OCI-LY1 (cell line): ENCODE measurements around the gene CDK5RAP3.

Experiments used
- H2AFZ ChIP-seq: fragments of 200-600 bp; sonication (generic), shearing (Covaris generic); 2 replicates; pipeline ENCODE4 v1.6.0; 2014; ENCODE audit warnings: antibody characterized with exemption, mild to moderate bottlenecking, low read length
- H3F3A ChIP-seq: fragments of 200-600 bp; sonication (generic), shearing (Covaris generic); 2 replicates; pipeline ENCODE4 v1.6.0; 2014; ENCODE audit warnings: mild to moderate bottlenecking, antibody characterized with exemption, low read length, moderate library complexity; ENCODE audit not compliant: insufficient read depth
- H3K27ac ChIP-seq: fragments of 200-600 bp; sonication (generic); 2 replicates; pipeline ENCODE4 v1.5.1; 2014; ENCODE audit warnings: low read length, mixed run types, mild to moderate bottlenecking, low read depth; ENCODE audit not compliant: poor library complexity, severe bottlenecking
- H3K27me3 ChIP-seq: fragments of 200-600 bp; sonication (generic); 2 replicates; pipeline ENCODE4 v1.6.0; 2014; ENCODE audit warnings: antibody characterized with exemption, mild to moderate bottlenecking, low read length, moderate library complexity; ENCODE audit not compliant: insufficient read depth
- H3K36me3 ChIP-seq: fragments of 200-600 bp; sonication (generic); 2 replicates; pipeline ENCODE4 v1.6.1; 2014; ENCODE audit warnings: mild to moderate bottlenecking, antibody characterized with exemption, low read length, moderate library complexity, mixed read lengths; ENCODE audit not compliant: insufficient read depth
- H3K4me1 ChIP-seq: fragments of 200-600 bp; sonication (generic); 2 replicates; pipeline ENCODE4 v1.5.1; 2014; ENCODE audit warnings: mild to moderate bottlenecking, low read length, moderate library complexity; ENCODE audit not compliant: insufficient read depth, severe bottlenecking
- H3K4me2 ChIP-seq: fragments of 200-600 bp; sonication (generic), shearing (Covaris generic); 2 replicates; pipeline ENCODE4 v1.6.1; 2014; ENCODE audit warnings: low read length
- H3K4me3 ChIP-seq: fragments of 200-600 bp; sonication (generic); 2 replicates; pipeline ENCODE4 v1.5.1; 2014; ENCODE audit warnings: low read length, low read depth, mild to moderate bottlenecking, mixed read lengths; ENCODE audit not compliant: poor library complexity, severe bottlenecking
- H3K79me2 ChIP-seq: fragments of 200-600 bp; shearing (Covaris generic); 2 replicates; pipeline ENCODE4 v1.6.1; 2016; ENCODE audit warnings: mixed run types, low read length, mixed read lengths; ENCODE audit not compliant: insufficient read depth
- H3K9ac ChIP-seq: fragments of 200-600 bp; sonication (generic), shearing (Covaris generic); 2 replicates; pipeline ENCODE4 v1.6.1; 2014; ENCODE audit warnings: mild to moderate bottlenecking, low read length, mixed read lengths
- H3K9me2 ChIP-seq: fragments of 200-600 bp; sonication (generic), shearing (Covaris generic); 2 replicates; pipeline ENCODE4 v1.6.1; 2014; ENCODE audit warnings: low read depth, mild to moderate bottlenecking, low read length, mixed read lengths
- H3K9me3 ChIP-seq: fragments of 200-600 bp; shearing (Covaris generic); 2 replicates; pipeline ENCODE4 v1.6.1; 2014; ENCODE audit warnings: low read length, mixed read lengths
- H4K20me1 ChIP-seq: fragments of 200-600 bp; sonication (generic), shearing (Covaris generic); 2 replicates; pipeline ENCODE4 v1.6.0; 2016; ENCODE audit warnings: mild to moderate bottlenecking, low read length; ENCODE audit not compliant: insufficient read depth
- EZH2 ChIP-seq: fragments of 200-600 bp; sonication (generic), shearing (Covaris generic); IDR thresholded peaks from 2 replicates; pipeline ENCODE4 v1.8.0; 2017; ENCODE audit warnings: borderline replicate concordance, mixed run types, mild to moderate bottlenecking, antibody characterized with exemption, low read length, moderate library complexity, mixed read lengths
- TF ChIP-seq, protein P1 (sequence below): fragments of 200-600 bp; sonication (generic), shearing (Covaris generic); IDR thresholded peaks from 2 replicates; pipeline ENCODE4 v1.5.1; 2017; ENCODE audit warnings: mild to moderate bottlenecking, antibody characterized with exemption, low read length, moderate library complexity, mixed read lengths

CDK5RAP3 gene

DNA sequence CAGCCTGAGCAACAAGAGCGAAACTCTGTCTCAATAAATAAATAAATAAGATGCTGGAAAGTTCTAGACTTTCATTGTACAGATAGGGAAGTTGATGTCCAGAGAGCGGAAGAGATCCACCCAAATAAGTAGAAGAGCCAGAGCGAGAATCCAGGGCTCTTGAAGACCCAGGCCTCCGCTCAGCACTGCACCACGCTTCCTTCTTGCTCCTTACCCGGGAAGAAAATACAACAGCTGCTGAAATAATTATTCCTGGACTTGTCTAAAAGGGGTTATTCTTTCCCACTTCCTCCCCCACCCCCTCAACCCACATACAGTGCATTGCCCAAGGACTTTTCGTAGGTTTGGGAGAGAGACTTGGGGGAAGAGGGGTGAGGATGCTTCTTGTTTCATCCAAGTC is 26.7 kb downstream of the CDK5RAP3 start:
- Histone ChIP-seq H3K9ac (no peak overlapping the region), H3K79me2 (no peaks in the 10 kb centered on the region), H3K4me1 (peaks cover 4% of the 10 kb centered on the region), H3K36me3 (no peaks in the 10 kb centered on the region), H3K4me2 (no peak overlapping the region), H3K27ac (no peak overlapping the region), H3K9me2 (no peaks in the 10 kb centered on the region), H2AFZ (no peak overlapping the region), H3K4me3 (no peak overlapping the region), H3K27me3 (no peaks in the 10 kb centered on the region; the same call in 1 of the 2 replicates), H4K20me1 (no peaks in the 10 kb centered on the region), H3K9me3 (no peaks in the 10 kb centered on the region), H3F3A (no peaks in the 10 kb centered on the region)
- TF ChIP-seq EZH2: no peak
- TF ChIP-seq, protein P1, sequence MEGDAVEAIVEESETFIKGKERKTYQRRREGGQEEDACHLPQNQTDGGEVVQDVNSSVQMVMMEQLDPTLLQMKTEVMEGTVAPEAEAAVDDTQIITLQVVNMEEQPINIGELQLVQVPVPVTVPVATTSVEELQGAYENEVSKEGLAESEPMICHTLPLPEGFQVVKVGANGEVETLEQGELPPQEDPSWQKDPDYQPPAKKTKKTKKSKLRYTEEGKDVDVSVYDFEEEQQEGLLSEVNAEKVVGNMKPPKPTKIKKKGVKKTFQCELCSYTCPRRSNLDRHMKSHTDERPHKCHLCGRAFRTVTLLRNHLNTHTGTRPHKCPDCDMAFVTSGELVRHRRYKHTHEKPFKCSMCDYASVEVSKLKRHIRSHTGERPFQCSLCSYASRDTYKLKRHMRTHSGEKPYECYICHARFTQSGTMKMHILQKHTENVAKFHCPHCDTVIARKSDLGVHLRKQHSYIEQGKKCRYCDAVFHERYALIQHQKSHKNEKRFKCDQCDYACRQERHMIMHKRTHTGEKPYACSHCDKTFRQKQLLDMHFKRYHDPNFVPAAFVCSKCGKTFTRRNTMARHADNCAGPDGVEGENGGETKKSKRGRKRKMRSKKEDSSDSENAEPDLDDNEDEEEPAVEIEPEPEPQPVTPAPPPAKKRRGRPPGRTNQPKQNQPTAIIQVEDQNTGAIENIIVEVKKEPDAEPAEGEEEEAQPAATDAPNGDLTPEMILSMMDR: no peak

DNA sequence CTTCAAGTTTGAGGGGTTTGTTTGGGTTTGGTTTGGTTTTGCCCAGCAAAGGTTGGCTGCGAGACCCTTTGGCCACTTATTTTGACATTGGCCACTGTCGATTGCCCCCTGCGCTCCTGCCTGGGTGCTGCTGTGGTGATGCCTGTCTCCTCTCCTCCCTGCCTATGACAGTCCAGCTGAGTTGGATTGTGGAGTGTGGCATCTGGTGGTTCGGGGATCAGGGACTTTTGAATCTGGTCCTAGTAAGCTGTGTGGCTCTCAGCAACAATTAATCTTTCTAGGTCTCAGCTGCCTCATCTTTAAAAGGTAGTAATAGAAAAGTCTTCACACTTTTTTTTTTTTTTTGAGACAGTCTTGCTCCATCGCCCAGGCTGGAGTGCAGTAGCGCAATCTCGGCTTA is 27.1 kb downstream of the CDK5RAP3 start:
- no peaks in the 10 kb centered on the region; the same call in 1 of the 2 replicates for H3K27me3 ChIP-seq
- no peak overlapping the region for H3K27ac ChIP-seq
- no peak overlapping the region for H3K4me3 ChIP-seq
- H2AFZ ChIP-seq: no peak overlapping the region
- no peaks in the 10 kb centered on the region for H4K20me1 ChIP-seq
- TF ChIP-seq EZH2: no peak
- TF ChIP-seq, protein P1: no peak
- no peaks in the 10 kb centered on the region for H3K79me2 ChIP-seq
- peaks cover 8% of the 10 kb centered on the region for H3K4me1 ChIP-seq
- H3K9me3 ChIP-seq: no peaks in the 10 kb centered on the region
- no peak overlapping the region for H3K4me2 ChIP-seq
- H3F3A ChIP-seq: no peaks in the 10 kb centered on the region
- H3K36me3 ChIP-seq: no peaks in the 10 kb centered on the region
- no peak overlapping the region for H3K9ac ChIP-seq
- H3K9me2 ChIP-seq: no peaks in the 10 kb centered on the region

DNA sequence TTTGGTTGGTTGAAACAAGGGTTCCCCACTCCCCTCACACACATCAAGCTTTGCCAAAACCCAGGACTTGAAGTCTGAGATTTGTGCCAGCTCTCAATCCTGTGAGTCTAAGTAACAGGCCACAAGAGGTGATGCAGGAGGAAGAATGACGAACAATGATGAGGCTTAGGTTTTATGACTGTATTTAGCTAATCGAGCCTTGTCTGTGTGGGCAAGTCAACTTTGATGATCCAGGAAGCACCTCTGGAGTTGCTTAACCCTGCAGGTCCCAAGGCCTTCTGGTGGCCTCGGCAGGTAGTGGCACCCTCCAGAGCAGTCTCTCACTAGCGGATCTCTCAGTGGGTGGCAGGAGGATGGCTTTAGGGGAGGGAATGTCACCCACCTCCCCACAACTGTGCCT is 28.7 kb downstream of the CDK5RAP3 start:
- no peaks in the 10 kb centered on the region for H3F3A ChIP-seq
- H3K4me3 ChIP-seq: no peak overlapping the region
- no peaks in the 10 kb centered on the region for H3K36me3 ChIP-seq
- H3K9me3 ChIP-seq: no peaks in the 10 kb centered on the region
- no peak overlapping the region for H3K9ac ChIP-seq
- H3K27me3 ChIP-seq: no peaks in the 10 kb centered on the region; the same call in 1 of the 2 replicates
- TF ChIP-seq, protein P1: no peak
- TF ChIP-seq EZH2: no peak
- H4K20me1 ChIP-seq: no peaks in the 10 kb centered on the region
- H3K27ac ChIP-seq: no peak overlapping the region
- H3K9me2 ChIP-seq: no peaks in the 10 kb centered on the region
- H3K4me1 ChIP-seq: peaks cover 8% of the 10 kb centered on the region
- H2AFZ ChIP-seq: no peak overlapping the region
- no peaks in the 10 kb centered on the region for H3K79me2 ChIP-seq
- H3K4me2 ChIP-seq: no peak overlapping the region
